ENCODE data around the gene RPL22.

DNA sequence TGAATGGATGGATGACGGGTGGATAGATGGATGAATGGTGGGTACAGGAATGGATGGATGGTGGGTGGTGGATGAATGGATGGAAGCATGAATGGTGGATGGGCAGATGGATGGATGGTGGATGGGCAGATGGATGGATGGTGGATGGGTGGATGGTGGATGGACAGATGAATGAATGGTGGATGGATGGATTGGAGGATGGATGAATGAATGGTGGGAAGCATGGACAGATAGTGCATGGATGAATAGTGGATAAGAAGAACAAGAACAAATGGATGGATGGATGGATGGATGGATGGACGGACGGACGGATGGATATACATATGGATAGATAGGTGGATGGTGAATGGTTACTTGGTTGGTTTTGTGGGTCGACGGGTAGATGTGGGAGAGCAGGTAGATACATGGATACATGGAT is 24.0 kb downstream of the RPL22 start:
- no peak for TF ChIP-seq GATA2 (IDR thresholded peaks at IDR 0.05; ENCODE audit: low read depth, low read length)
- TF ChIP-seq GATA3 (IDR thresholded peaks at IDR 0.05; ENCODE audit: low read depth, low read length) = no peak
